GM12892 (cell line): Measurements from ENCODE around the gene RRP1B.

Source experiments
- POLR2A ChIP-seq: IDR thresholded peaks from 2 replicates; pipeline ENCODE4 v1.6.1; 2011; ENCODE audit warnings: low read depth, low read length, control low read depth
- POLR2AphosphoS5 ChIP-seq: IDR thresholded peaks from 2 replicates; pipeline ENCODE4 v1.6.1; 2011; ENCODE audit warnings: low read depth, low read length, control low read depth
- TAF1 ChIP-seq: IDR thresholded peaks from 2 replicates; pipeline ENCODE4 v1.6.1; 2011; ENCODE audit warnings: low read depth, mild to moderate bottlenecking, control low read depth, low read length, borderline replicate concordance

GRCh38 chr21:43635436-43635835 lies 23.9 kb upstream of the RRP1B start:
- no peak for TF ChIP-seq POLR2AphosphoS5
- TF ChIP-seq POLR2A = no peak
- no peak for TF ChIP-seq TAF1
